CD4-positive, alpha-beta T cell treated with Interleukin-6 for 4 hours (primary cell): ENCODE measurements around the gene MGAM2.
"Not testable (repeated sequence)": the region's sequence is repeated elsewhere in the genome, so short reads cannot be mapped to it uniquely, and the experiment has no call there.

Source experiments
- DNase-seq: peaks from one replicate; pipeline ENCODE4 v3.0.0-alpha.2; 2020; ENCODE audit warnings: mixed read lengths

Gene MGAM2

GRCh38 chr7:142111499-142111898 is at the start of gene MGAM2:
TSS of gene MGAM2 (plus strand) at chr7:142111718. CDS start at chr7:142116874, 5,156 bp downstream.
- DNase-seq, result no peak

DNA sequence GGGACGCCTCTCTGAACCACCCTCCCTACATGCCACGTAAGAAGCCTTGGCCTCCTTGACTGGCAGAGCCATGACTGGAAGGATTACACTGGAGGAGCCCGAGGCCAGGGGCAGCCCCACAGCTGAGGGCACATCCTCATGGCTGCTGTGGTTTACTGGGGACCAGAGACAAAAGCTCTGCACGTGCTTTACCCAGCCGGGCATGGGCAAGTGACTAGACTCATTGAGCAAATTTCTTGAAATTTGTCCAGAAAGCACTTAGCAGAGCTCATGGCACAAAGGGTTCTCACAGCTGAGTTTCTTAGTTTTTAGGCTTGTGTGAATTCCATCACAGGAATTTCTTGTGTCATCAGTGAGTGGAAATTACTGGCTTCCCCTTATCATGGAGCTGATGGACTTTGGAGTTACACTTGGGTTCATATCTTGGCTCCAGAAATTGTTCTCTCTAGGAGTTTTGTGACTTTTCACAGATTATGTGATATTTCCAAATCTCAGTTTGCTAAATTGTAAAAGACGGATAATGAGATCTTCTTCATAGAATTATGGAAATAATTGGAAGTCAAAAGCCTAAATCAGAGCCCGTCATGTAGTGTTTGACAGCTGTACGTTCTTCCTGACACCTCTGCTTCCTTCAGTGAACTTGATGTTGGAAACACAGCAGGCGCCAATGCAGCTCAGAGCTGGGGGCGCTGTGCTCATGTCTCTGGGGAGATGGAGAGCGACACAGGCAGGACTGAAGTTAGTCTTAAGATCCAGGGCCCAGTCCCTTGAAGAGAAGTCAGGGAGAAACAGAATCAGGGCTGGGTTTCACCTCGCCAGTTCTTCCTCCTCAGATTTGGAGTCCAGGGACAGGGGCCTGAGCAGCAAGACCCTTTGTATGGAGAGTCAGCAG is 47.7 kb upstream of the MGAM2 start:
- no peak for DNase-seq

GRCh38 chr7:142066536-142066935 is 45.0 kb upstream of the MGAM2 start:
- DNase-seq, result no peak

DNA sequence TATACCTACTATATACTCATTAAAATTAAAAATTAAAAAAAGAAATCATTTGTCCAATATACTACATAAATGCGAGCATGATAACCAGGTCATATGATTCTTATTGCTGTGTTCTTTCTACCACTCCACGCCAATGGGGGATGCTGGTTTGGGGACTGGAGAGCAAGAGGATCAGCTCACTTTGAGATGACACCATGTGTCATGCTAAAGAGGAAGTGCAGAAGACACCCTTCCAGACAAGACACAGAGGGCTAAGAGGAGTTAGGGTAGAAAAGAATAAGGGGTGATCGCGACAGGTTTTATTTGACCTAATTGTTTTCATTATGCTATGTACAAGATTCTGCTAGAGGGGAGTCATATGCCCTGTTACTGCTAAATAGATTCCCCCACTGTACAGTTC is 33.8 kb upstream of the MGAM2 start:
- no peak for DNase-seq

DNA sequence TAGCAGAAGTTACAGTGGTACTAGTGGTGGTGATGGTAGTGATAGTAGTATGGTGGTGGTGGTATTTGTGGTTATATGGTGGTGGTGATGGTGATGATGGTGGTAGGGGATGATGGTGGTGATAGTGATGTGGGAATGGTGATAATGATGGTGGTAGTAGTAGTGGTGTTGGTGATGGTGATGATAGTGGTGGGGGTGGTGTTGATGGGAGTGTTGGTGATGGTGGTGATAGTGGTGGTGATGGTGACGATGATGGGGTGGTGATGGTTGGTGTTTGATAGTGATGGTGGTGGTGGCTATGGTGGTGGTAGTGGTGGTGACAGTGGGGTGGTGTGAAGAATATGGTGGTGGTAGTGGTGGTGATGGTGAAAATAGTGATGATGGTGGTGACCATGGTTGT is 27.9 kb upstream of the MGAM2 start:
- DNase-seq, result no peak

DNA sequence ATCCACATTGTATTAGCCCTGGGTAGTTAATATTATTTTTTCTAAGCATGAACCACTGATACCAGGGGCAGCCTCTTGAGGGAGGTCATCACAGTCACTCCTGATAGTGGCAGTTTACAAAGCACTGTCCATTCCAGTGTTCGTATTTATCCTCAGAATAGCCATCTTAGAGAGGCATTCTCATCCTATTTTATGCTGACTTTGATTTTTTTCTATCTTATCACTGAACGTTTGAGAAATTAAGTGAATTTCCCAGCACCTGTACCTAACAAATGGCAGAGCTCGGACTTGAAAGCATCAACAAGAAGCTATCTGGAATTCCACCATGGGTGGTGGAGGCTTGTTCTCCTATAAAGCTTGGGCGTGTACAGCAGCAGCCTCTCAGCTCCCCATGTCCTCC is 26.1 kb upstream of the MGAM2 start:
- no peak for DNase-seq

DNA sequence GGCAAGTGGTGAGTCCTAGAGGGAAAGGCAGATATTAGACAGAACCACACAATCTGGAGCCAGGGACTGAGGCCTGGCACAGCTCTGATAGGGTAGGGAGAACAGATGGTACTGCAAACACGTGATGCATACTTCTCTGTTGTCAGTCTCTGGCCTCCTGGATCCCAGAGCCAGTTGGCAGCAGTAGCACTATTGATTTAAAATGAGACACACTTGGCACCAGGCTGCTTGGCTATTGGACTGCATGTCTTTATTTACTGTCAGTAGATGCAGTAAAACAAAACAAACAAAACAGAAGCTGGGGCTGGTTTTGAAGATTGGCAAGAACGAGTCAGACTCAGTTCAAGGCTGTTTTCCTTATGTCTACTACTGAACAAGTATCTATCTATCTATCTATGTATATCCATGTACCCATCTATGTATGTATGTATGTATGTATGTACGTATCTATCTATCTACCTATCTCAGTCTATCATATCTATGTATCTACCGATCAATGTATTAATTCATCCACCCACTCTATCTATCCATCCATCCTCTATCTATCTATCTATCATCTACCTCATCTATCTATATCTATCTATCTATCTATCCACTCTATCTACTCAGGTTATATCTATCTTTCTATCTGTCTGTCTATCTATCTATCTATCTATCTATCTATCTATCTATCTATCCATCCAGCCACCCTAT is 23.4 kb upstream of the MGAM2 start:
- DNase-seq, result no peak

GRCh38 chr7:142089035-142089434 is 22.5 kb upstream of the MGAM2 start:
- DNase-seq, result no peak

DNA sequence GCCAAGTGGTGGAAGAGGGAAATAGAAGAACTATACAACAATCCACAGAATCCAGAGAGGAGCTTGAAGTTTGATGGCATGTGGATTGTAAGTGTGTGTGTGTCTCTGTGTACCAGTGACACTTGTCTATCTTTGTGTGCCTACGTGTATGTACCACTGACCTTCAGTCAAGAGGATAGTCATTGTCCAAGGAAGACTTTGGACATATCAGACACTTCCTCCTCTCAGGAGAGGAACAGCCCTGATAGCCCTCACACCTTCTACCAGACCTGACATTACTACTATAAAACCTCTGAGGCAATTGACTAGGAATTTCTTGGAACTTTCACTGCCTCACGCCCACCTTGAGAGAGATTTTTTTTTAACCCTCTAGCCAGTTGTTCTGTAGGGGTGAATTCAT is 19.6 kb upstream of the MGAM2 start:
- DNase-seq, result no peak

- DNase-seq, result no peak
Observed at GRCh38 chr7:142094861-142095260, 16.7 kb upstream of the MGAM2 start.

DNA sequence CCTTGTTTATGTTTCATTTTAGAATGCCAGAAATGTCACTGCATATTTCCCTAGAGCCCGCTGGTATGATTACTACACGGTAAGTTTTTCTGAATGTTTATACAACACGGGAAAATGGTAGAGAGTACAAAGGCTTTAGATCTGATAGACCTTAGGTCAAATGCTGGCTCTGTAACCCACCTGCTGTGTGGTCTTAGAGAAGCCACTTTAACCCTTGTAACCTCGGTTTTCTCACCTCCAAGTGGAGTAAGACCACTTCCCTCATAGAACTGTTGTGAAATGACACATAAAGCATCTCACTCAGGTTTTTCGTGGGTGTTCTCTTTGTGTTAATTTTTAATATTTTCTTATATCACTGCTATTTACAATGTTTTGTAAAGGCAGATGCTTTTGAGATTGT is 13.9 kb upstream of the MGAM2 start:
- no peak for DNase-seq

- DNase-seq, result no peak
Observed at GRCh38 chr7:142098004-142098403, 13.5 kb upstream of the MGAM2 start.

DNA sequence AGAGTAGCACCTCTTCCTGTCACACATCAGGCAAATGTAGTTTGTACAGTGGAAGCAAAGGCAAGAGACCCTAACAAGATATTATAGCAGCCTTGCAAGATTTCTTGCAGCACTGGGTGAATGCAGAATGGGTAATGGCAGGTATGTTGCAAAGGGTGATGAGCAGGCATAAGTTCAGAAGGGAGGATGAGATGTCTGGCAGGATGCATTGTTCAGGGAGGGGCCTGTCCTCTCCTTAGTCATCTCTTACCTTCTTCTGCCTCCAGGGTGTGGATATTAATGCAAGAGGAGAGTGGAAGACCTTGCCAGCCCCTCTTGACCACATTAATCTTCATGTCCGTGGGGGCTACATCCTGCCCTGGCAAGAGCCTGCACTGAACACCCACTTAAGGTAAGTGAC is 12.2 kb upstream of the MGAM2 start:
- DNase-seq, result not testable (repeated sequence)

GRCh38 chr7:142100634-142101033 is 10.9 kb upstream of the MGAM2 start:
- DNase-seq, result no peak

DNA sequence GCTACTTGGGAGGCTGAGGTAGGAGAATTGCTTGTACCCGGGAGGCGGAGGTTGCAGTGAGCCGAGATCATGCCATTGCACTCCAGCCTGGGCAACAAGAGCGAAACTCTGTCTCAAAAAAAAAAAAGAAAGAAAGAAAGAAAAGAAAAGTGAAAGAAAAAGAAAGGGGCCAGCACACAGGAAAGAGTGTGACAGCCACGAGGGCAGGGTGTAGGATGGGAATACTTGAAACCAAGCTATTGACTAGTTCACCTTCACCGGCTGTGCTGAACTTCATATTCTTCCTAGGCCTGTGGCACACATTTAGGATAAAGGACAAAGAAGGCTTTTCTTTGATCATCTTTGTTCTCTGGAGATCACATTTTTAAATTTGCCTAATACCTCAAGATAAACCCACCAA is 9.7 kb upstream of the MGAM2 start:
- DNase-seq, result not testable (repeated sequence)

DNA sequence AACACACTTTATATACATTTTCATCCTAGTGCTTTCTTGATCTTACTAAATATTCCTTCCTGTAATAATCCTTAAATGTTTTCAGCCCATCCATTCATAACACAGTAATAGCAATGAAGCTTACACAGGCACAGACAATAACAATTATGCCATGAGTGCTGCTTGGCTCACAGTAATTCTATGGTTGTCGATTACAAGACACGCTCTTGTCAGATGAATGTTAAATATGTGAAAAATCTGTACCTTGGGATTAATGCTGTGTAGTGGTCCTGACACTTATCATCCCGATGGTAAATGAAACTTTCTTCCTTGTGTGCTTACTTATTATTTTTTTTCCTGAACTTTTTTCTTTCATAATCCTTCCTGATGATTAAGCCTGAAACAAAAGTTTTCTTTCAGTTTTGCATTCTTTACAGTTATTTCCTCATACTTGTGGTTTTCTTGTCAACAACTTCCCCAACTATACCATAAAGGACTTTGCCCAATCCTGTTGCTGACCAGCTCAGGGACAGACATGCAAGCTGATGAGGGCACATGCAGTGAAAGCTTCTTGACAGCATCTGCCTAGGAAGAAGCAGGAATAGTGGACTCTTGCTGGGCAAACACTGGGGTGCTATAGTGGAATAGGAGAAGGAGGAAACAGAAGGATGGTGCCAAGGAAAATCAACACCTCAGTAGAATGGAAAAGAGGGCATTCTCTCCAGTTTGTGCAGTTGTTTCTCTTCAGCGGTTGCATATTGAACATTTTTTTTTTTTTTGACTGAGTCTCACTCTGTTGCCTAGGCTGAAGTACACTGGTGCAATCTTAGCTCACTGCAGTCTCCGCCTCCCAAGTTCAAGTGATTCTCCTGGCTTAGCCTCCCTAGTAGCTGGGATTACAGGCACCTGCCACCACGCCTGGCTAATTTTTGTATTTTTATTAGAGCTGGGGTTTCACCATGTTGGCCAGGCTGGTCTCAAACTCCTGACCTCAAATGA is 6.7 kb upstream of the MGAM2 start:
- no peak for DNase-seq

GRCh38 chr7:142108728-142109505 is 2.6 kb upstream of the MGAM2 start:
- DNase-seq, result no peak

- DNase-seq, result no peak
Observed at GRCh38 chr7:142110098-142110497, 1.4 kb upstream of the MGAM2 start.

DNA sequence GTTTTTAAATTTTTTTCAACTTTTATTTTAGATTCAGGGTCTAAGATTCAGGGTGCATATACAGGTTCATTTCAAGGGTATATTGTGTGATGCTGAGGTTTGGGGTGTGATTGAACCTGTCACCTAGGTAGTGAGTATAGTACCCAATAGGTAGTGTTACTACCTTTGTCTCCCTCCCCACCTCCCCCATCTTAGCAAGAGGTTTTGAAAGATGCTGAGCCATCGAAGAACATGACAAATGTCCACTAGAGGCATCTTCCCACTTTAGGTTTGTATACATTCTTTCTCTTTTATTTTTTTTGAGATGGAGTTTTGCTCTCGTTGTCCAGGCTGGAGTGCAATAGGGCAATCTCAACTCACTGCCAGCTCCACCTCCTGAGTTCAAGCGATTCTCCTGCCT is 880 bp upstream of the MGAM2 start:
- no peak for DNase-seq

DNA sequence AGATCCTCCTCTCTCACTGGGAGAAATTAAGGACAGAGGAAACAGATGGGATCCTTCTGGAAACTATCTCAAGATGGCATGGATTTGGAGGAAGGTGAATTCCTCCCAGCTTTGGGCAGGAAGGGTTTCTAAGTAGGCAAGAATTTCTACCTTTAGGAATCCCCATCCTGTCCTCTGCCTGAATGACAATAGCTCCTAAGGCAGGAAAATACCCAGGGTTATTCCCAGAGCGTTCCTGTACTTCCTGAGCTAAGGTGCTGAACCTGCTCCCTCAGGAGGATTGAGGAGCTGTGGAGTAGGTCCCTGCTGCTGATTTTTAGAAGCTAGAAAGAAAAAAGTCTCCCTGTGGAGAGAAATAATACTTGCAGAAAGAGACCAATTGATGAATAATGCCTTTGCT is 568 bp downstream of the MGAM2 start:
- DNase-seq, result no peak

- DNase-seq, result no peak
Observed at GRCh38 chr7:142114207-142114606, 2.7 kb downstream of the MGAM2 start.

DNA sequence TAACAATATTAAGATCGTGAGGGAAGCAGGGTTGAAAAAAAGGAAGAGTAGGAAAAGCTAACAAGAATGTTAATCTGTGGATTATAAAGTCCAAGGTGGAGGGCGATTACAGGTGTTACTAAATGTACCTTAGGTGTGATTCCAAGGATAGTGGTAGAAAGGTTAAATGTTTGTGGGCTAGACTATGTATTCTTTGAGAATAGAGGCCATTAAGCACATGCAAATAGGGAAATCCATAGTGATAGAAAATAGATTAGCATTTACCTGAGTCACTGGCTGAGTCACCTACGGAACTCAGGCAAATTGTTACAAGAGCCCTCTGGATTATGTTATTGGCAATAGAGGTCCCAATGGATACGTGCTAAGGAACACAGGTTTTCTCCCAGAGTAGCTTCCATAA is 9.0 kb downstream of the MGAM2 start:
- DNase-seq, result no peak
